ENCODE results near the gene ELFN1. TPM values are rescaled to one million over a fixed set of nuclear protein-coding genes. Genes with fewer than 3 reads are reported as not detected.

Gene ELFN1
- polyA plus RNA-seq, 3 donors: 10.0 to 17.9 (median 14.8) TPM

DNA sequence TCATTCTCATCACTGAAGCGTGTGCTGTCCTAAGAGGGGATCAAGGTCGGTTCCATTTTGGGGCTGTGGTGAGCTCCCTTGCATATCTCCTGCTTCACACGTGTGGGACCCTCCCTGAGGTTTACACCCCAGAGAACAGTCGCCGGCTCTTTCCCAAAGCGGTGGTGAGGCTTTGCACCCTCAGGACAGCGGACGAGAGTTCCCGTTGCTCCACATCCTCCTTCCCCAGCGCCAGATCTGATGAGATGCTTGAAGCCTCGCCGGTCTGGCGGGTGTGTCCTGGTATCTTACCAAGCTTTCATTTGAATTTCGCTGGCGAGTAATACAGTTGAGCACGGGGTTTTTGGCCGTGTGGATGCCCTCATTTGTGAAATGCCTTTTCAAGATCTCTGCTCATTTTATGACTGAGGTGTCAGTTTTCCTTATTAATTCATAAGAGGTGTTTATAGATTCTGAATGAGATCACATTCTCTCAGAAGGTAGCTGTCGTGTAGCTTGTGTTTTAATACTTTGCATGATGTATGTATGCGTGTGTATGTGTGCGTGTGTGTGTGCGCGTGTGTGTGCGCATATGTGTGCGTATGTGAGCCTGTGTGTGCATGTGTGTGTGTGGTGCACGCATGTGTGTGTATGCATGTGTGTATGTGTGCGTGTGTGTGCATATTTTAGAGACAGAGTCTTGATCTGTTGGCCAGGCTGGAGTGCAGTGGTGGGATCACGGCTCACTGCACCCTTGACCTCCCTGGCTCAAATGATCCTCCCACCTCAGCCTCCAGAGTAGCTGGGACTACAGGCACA lies 30.7 kb downstream of the ELFN1 start:
- no peak for DNase-seq (ENCODE audit: extremely low read depth in 1 of 11, low read depth in 9 of 11, low spot score in 4 of 11)

DNA sequence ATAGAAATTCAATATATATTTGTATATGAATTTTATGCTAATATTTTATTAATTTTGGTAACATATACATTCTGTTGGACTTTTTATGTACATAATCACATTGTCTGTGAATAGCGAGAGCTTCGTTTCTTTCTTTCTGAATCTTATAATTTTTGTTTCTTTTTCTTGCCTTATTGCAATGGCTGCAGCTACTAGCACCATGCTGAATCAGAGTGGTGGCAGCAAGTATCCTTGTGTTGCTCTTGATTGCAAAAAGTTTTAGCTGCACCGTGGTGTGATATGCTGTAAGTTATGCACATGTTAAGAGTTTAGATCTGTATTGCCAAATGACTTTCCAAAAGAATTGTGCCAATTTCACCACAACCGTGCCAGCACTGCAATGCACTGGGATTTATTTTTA lies 32.6 kb downstream of the ELFN1 start:
- DNase-seq (ENCODE audit: extremely low read depth in 1 of 11, low read depth in 9 of 11, low spot score in 4 of 11): no peak

DNA sequence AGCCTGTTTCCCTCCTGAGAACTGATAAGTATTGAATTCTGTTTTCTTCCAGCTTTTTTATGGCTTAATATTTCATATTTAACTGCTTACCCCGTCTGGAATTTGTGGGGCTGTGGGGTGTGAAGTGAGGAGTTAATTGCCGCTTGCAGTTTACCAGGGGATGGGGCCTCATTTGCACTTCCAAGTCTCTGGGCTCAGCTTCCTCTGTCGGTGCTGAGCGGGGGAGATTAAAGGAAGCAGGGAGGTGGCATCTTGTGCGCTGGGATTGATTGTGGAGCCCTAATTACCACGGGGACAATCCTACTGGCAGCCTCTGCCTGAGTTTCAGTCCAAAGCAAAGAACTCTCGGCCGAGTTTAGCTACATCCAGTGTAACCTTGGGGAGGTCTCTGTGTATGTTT lies 33.4 kb downstream of the ELFN1 start:
- DNase-seq (ENCODE audit: extremely low read depth in 1 of 11, low read depth in 9 of 11, low spot score in 4 of 11): no peak

DNA sequence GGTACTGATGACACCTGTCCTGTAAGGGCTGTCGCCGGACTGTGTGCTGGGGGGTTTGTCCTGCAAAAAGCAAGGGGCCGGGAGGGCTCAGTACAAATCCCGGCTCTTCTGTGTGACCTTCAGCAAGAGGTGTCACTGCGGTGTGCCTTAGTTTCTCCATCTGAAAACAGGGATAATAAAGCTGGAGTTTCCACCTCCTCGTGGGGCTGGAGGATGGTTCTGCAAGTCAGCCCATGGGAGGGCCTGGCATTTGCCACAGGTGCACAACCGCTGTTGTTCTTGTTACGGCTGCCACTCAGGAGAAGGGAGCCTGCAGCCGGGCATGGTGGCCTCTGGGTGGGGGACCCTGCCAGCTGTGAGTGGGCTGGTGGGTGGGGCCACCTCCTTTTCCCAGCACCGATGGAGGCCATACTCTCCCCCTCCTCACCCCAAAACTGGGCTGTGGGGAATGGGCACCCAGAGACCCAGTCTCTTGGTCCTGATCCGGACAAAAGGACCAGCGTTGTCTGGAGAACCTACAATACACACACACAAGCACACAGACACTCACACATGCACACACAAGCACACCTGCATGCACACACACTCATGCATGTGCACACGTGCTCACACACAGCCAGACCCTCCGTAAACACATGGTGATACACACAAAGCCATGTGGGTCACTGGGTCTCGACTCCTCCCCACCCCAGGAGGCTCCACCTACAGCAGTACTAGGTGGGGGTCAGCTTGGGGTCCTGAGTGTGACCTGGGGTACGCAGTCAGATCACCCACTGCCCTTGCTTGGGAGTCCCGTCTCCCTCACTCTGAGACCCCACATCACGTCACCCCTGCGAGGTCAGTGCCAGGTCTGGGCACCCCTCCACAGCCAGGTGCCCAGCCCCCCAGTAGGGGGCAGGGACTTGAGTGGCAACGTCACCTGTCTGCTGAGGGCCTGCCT lies 34.1 kb downstream of the ELFN1 start:
- DNase-seq (ENCODE audit: extremely low read depth in 1 of 11, low read depth in 9 of 11, low spot score in 4 of 11): no peak

DNA sequence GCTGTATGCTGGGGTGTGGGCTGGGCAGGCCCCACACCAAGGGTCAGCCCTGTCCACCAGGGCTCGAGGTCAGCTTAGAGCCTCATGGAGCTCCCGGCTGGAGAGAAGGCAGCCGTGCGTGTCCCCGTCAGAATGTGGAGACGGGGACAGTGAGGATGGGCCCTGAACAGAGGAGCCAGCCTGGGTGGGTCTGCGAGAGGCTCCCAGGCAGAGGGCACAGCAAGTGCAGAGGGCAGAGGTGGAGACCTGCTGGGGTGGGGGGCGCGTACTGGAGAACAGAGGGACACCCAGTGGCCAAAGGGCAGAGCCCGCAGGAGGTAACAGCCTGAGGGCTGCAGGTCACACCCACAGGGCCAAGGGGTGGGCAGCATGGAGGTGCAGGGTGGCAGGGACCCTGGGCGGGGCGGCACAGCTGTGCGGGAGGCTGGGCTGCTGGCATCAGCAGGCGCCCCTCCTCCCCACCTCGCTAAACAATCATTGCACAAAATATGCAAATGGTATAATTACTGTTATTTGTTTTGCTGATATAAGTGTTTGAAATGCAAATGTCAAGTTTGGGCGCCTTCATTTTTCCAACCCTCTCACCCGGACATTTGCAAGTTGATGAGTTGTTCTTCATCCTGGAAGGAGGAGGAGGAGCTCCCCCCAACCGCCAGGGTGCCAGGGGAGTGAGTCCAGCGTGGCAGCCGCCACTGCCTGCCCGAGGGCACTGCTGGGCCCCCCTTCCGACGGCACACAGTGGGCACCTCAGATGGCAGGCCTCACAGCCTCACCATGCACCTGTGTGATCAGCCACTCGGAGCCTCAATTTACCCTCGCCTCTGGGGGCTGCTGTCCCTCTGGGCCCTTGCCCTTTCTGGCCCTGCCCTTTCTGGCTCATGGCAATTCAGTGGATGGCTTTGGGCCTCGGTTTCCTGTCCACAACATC lies 35.0 kb downstream of the ELFN1 start:
- DNase-seq (ENCODE audit: extremely low read depth in 1 of 11, low read depth in 9 of 11, low spot score in 4 of 11): no peak

DNA sequence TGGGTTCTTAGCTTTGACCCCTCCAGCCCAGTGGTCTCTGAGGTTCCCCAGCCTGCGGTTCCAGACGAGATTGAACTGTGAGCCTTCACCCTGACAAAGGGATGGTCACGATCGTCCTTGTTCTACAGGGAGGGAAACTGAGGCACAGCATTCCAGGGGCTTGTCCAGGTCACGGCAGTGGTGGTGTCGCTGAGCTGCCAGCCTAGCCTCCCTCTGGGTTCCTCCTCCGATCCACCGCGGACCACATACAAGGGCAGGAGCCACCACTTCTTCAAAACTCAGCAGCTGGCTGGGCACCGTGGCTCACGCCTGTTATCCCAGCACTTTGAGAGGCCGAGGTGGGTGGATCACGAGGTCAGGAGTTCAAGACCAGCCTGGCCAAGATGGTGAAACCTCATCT lies 35.8 kb downstream of the ELFN1 start:
- no peak for DNase-seq (ENCODE audit: extremely low read depth in 1 of 11, low read depth in 9 of 11, low spot score in 4 of 11)

DNA sequence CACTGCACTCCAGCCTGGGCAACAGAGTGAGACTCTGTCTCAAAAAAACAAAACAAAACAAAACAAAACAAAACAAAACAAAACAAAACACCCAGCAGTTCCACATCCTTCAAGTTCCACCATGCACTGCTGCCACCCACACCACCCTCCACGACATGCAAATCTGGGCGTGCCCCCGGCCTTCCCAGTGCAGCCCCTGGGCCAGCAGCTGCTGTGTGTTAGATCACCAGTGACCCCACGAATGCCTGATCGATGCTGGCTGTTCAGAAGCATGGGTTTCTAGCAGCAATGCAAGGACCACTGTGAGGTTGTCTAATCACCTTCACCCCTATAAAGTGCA lies 36.3 kb downstream of the ELFN1 start:
- no peak for DNase-seq (ENCODE audit: extremely low read depth in 1 of 11, low read depth in 9 of 11, low spot score in 4 of 11)

DNA sequence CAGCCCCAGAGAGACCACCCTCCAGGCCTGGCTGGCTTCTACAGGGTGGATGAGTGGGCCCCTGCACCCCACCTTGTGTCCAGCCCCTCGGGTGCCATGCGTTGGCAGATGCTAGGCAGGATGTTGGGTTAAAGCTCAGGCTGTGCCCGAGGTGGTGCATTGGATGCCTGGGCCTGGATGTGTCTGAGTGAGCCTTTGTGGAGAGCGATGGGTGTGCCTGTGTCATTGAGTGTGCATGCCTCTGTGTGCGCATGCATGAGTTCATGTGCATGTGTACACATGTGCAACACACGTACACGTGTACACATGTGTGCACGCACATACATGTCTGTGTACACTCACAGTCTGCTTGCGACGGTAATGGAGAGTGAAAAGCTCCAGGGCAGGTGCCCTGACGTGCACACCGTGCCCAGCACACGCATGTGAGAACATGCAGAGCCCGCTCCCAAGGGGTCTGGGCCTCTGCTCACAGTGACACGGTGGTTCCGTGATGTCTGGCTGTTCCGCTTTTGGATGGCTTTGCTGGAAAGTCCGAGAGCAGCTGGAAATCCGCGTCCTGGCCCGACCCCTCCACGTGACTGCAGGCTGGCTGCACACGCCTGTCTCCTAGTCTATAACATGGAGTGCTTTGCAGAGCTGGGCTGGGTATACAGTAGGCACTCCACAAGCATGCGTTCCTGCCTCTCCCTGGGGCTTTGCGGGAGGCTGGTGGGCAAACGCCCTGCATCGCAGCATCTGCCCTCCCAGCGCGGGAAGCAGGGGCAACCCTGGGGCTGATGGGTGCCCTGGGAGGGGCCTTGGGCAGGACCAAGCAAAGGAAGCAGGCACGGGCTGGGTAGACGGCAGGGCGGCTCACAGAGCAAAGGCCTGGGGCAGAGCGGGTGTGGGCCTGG lies 36.9 kb downstream of the ELFN1 start:
- no peak for DNase-seq (ENCODE audit: extremely low read depth in 1 of 11, low read depth in 9 of 11, low spot score in 4 of 11)

DNA sequence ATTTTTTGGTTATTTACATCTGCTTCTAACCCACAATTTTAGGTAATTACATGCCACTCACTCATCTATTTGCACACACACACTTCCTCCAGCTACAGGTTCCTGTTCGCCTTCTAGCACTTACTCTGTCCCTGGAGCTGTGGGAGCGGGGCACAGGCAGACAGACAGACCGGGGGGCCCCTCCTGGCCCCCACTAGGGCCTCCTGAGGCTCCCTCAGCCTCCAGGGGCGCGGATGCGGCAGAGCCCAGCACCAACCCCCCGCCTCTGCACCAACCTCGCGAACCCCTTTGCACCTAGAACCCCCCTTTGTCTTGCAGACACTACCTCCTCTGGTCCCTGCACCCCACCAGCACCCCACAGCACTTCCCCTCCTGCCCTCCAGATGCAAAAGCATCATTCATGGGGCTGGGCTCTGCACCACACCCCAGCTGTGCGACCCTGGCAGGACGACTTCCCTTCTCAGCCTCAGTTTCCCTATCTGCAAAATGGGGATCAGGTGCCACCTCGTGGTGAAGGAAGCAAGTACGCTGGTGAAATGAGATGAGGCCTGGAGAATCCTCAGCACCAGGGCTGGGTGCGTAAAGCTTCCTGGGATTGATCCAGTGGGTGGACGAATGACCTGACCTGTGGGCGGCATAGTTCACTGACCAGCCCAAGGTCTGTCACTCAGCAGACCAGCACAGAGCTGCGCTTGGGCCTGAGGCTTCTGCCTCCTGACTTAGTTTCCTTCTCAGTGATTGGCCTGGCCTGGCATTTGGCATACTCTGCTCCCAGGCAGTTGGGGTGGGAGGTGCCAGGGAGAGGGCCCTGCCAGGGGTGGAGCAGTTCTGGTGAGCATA lies 37.9 kb downstream of the ELFN1 start:
- DNase-seq (ENCODE audit: extremely low read depth in 1 of 11, low read depth in 9 of 11, low spot score in 4 of 11): no peak

DNA sequence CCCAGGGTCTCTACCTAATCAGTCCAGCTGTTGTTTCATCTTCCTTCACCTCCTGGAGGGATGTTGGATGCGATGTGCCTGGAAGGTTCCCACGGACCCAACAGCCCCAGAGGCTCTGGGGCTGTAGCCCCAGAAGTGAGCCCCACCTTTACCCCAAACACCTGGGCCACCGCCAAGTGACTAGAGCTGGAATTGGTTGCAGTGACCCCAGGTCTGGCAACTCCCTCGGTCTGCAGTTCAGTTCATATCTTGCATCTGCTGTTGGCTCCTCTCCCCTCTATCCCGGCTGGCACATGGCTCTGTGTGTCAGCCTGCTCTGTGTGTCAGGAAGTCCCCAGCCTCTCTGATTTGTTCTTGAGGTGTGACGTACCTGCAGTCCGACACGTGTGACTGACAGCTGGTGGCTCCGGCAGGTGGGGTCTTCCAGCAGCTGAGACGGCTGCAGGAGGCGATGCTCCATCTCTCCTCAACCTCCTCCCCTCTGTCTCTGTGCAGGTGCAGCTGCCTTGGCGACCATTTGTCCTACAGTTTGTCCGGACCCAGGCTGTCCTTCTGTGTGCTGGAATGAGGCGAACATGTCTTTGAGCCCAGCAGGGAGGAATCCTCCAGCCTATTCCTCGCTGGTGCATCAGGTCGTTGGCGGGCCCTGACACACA lies 38.6 kb downstream of the ELFN1 start:
- DNase-seq (ENCODE audit: extremely low read depth in 1 of 11, low read depth in 9 of 11, low spot score in 4 of 11): no peak

DNA sequence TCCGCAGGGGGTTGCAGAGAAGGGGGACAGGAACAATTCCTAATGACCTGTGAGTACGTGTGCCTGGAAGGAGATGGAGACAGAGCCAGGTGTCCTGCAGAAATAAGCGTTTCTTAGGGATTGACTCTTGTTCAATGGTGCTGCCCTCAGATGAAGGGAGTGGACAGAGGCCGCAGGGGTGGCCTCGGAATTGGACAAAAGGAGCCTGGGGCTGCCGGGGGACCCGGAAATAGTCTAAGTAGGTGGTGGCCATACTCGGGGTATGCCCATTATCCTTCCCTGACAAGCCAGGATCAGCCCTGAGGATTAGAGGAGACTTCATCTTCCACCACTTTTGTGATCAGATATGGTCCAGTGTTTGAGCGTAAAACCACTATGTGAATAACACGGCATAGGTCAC lies 39.2 kb downstream of the ELFN1 start:
- DNase-seq (ENCODE audit: extremely low read depth in 1 of 11, low read depth in 9 of 11, low spot score in 4 of 11): no peak

DNA sequence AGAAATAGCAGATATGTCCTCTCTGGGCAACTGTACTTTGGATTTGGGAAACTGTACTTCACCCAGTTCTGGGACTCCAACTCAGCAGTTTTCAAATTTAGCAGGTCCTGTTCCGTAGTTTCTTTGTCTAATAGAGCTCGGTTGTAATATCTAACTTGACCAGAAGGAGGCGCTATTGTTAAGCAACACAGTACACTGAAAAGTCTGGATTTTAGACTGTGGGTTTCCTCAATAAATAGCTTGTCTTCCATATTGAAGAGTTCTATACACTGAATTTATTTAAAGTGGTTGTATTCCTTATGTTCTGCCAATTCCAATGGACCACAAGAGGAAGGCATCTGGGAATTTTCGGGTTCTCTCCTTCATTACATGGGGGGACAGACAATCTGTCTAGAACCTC lies 39.8 kb downstream of the ELFN1 start:
- DNase-seq (ENCODE audit: extremely low read depth in 1 of 11, low read depth in 9 of 11, low spot score in 4 of 11): no peak

DNA sequence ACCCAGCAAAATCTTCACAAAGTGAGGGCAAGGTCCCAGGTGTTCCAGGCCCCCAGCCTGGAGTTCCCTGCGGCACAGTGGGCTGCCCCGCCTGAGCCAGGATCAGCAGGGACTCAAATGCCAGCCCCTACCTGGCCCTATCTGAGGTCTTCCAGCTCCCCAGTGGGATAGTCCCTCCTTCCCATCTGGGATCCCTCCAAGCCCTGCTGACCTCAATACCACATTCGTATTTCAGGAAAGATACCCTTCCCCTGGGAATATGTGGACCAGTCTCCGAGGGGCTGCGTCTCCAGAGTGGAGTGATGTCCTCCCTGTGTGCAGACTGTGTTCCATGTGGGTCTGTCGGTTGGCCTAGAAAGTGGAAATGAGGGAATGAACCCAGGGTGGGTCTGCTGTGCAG lies 40.9 kb downstream of the ELFN1 start:
- no peak for DNase-seq (ENCODE audit: extremely low read depth in 1 of 11, low read depth in 9 of 11, low spot score in 4 of 11)

DNA sequence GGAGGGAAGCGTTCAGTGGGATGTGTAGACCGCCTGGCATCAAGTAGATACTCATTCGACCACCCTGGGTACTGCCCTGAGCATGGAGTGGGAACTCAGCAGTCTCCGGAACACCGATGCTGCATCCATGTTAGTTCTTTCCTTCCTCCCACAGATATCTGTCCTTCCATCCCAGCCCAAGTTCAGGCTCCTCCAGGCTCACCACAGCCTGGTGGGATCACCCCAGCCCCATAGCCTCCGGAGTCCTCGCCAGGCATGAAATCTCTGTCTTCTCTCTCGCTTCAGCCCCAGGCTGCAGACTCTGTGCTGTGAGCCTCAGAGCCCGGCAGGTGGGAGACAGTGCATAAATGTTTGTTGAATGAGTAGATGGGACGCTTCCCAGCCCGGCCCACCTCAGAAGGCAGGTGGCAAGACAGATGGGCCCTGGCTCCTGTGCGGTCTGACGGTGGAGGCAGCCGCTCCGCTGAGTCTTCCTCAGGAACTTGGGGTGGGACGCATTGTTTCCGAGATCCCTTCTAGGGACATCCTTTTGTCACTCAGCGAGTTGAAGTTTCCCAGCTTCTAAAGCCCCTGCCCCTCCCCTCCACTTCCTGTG lies 42.9 kb downstream of the ELFN1 start:
- DNase-seq (ENCODE audit: extremely low read depth in 1 of 11, low read depth in 9 of 11, low spot score in 4 of 11): no peak

DNA sequence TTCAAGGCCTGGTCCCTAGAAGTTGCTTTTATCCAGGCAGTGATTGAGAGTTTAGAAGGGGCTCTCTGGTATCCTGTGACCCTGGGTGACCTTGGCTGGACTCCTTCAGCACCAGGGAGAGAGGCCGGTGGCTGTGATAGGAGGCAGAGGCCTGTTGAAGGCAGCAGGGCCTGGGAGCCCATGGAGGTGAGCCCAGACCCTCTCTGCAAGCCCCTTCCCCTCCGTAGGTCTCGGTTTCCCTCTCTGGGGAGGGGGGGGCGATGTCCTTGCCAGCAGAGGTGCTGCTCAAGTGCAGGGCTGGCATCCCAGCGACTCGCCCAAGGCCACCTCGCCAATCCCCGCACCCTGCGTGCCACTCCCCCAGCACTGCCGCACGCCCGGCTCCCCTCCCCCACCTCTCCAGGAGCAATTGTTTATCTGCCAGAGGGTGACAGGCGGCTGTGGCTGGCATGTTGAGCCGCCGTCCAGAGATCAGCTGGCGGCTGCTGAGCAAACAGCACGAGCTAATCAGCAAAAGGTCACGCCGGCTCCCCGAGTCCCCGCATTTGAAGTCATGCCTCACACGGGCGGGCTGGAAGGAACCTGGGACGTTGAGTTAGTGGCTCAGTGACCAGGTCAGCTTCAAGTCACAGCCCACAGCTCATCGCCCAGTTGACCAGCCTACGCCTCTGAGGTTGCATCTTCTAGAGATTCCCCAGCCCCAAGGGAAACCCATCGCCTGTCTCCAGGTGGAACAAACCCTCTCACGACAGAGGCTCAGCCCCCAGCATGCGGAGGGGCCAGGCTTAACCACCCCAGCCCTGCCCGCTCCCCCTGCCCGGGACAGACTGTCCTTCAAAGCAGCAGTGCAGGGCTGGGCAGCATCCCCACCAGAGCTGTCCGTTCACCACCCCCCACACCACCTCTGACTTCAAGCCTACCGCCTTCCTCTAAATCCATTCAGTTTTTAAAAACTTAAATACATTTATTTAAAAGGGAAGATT lies 43.7 kb downstream of the ELFN1 start:
- DNase-seq (ENCODE audit: extremely low read depth in 1 of 11, low read depth in 9 of 11, low spot score in 4 of 11): peak in 5 of 11 donors; percentile 46 to 55 (median 49)
